IPS-15b (cell line): ENCODE data around the gene RNLS.

Experiments
- H3K27me3 ChIP-seq: one replicate; pipeline ENCODE4 v1.6.1; 2013; ENCODE audit warnings: low read length; ENCODE audit not compliant: control insufficient read depth, insufficient read depth
- H3K36me3 ChIP-seq: one replicate; pipeline ENCODE4 v1.6.1; 2013; ENCODE audit warnings: low read length; ENCODE audit not compliant: control insufficient read depth, insufficient read depth
- H3K4me1 ChIP-seq: one replicate; pipeline ENCODE4 v1.6.1; 2013; ENCODE audit warnings: mild to moderate bottlenecking, low read length; ENCODE audit not compliant: control insufficient read depth, insufficient read depth
- H3K4me3 ChIP-seq: one replicate; pipeline ENCODE4 v1.5.1; 2013; ENCODE audit warnings: low read depth, low read length
- H3K9ac ChIP-seq: one replicate; pipeline ENCODE4 v1.6.1; 2013; ENCODE audit warnings: low read depth, mild to moderate bottlenecking, low read length
- H3K9me3 ChIP-seq: one replicate; pipeline ENCODE4 v1.6.1; 2013; ENCODE audit warnings: mild to moderate bottlenecking, low read length; ENCODE audit not compliant: control insufficient read depth, insufficient read depth

The RNLS gene

DNA sequence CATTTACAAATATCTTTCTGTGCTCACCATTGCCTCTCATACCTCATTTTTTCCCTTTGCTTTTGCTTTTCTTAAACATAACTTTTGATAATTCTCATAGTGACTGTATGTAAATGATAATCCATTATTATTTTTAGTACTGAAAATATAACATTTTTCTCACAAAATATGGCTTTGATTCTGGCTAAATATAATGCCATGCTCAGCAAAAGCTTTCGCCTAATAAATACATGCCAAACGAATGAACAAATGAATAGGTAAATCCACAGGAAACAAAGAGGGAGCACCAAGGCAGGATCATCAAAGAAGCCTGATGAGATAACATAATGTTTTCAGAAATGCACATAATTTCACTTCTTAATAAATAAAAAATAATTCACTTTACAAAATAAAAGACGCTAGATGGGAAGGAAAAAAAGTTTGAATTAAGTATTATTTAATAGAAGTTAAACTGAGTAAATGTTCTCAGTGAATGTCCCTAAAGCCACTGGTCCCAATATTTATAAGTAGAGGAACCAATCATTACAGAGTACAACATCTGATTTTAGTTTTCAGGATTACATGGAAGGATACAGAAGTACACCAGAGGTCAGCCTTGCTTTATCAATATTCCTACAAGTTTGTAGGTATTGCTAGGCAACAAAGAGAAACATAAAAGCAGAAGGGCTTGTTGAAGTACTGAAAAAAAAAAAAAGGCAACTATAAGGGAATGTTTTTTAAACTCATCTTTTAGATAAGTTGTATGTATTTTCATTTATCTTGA is 52.3 kb downstream of the RNLS start:
- Histone ChIP-seq H3K4me3 (no peak overlapping the region), H3K9me3 (no peaks in the 10 kb centered on the region), H3K36me3 (no peaks in the 10 kb centered on the region), H3K27me3 (no peaks in the 10 kb centered on the region), H3K4me1 (no peaks in the 10 kb centered on the region), H3K9ac (no peak overlapping the region)

DNA sequence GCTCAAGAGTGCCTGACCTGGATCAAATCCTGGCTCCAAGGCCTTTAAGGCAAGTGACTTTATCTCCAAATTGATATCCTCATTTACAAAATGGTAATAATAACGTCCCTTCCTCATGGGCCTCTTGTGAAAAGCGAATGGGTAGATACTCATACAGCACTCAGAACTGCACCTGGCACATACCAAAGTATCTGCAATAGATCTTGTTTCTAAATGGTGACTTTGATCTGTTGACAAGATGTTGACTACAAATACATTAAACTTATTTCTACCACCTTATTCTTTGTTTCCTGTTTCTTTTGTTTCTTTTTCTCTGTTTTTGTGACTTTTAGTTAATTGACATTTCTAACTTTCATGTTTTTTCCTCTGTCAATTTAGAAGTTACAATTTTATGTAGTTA is 53.0 kb downstream of the RNLS start:
- Histone ChIP-seq H3K36me3 (no peaks in the 10 kb centered on the region), H3K4me3 (no peak overlapping the region), H3K9ac (no peak overlapping the region), H3K27me3 (no peaks in the 10 kb centered on the region), H3K9me3 (no peaks in the 10 kb centered on the region), H3K4me1 (no peaks in the 10 kb centered on the region)

DNA sequence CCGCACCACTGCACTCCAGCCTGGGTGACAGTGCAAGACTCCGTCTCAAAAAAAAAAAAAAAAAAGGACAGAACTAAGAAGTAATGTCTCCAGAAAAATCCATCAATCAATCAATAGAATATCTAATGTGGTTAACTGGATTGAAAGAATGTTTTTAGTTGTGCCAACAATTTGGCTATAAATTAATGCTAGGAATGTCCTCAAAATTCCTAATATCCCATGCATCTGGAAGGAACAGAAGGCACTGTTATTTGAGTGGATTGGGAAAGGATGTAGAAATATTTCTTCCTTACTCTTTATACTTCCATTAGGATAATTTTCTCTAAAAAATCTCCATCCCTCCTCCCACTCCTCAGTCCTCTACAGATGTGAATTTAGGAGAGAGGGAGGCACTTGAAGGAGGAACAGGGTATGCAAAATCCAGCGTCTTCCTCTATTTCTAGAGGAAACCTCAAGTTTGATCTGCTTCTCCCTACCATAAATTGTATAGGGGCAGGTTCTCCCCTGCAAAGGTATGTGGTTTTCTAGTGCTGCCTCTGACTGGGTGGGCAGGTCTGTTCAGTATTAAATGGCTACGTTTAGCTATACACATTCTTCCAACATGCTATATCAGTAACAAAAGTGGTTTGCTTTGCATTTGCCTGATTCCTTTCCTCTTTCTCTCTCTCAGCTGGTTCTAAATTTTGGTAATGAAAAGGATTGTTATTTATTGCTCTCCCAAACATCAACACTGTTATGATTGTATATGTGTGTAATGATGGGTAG is 54.1 kb downstream of the RNLS start:
- Histone ChIP-seq H3K4me3 (no peak overlapping the region), H3K27me3 (no peaks in the 10 kb centered on the region), H3K9me3 (no peaks in the 10 kb centered on the region), H3K36me3 (no peaks in the 10 kb centered on the region), H3K9ac (no peak overlapping the region), H3K4me1 (no peaks in the 10 kb centered on the region)

DNA sequence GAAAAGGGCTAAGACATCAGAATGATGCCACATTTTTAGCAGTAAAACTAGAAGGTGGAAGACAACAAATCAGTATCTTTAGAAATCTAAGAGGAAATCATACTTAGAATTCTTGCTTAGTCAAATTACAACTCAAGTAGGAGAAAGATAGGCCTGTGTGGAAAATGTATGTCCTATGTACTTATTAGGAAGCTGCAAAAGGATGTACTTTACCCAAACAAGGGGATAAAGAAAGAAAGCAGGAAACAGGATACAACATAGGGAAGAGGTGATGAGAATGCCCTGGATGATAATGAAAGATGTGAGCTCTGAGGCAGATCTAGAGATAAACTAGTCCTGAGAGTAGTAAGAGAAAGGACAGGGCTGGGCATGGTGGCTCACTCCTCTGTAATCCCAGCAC is 54.9 kb downstream of the RNLS start:
- Histone ChIP-seq H3K4me3 (no peak overlapping the region), H3K9me3 (no peaks in the 10 kb centered on the region), H3K4me1 (no peaks in the 10 kb centered on the region), H3K27me3 (no peaks in the 10 kb centered on the region), H3K36me3 (no peaks in the 10 kb centered on the region), H3K9ac (no peak overlapping the region)

DNA sequence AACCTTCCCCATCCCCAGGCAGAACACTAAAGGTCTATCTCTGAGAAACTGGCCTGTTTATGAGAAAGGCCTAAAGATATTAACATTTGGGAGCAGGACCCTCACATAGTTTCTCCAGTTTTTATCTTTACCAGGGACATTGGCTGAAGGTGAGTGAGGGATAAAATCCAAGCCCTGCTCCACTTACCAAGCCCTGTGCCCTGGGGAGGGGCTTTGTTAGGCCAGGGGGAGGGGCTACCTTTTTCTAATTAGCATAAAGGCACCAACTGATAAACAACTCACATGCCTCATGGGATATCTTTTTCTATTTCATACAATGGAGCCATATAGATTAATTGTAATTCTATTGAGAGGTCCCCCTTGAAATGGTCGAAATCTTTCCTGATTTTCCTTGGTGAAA is 55.9 kb downstream of the RNLS start:
- no peaks in the 10 kb centered on the region for H3K27me3 ChIP-seq
- no peaks in the 10 kb centered on the region for H3K36me3 ChIP-seq
- no peaks in the 10 kb centered on the region for H3K4me1 ChIP-seq
- no peak overlapping the region for H3K9ac ChIP-seq
- no peak overlapping the region for H3K4me3 ChIP-seq
- H3K9me3 ChIP-seq = no peaks in the 10 kb centered on the region

DNA sequence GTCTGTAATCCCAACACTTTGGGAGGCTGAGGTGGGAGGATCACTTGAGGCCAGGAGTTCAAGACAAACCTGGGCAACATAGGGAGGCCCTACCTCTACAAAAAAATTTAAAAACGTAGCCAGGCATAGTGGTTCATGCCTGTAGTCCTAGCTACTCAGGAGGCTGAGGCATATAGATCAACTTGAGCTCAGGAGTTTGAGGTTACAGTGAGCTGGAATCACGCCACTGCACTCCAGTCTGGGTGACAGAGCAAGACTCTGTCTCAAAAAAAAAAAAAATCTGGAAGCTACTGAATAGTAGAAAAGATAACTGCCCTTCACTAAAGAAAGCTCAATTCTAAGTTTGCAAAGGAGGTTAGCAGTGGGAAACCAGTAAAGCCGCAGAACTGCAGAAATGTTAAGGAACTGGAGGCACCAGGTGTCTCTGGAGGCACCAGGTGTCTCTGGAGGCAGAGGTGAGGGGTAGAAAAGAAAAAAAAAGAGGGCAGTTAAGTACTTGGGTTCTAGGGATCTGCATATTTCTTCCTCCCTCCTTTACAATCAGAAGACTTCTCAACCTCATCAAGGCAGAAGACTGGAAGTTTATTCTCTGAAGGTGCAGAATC is 56.5 kb downstream of the RNLS start:
- Histone ChIP-seq H3K27me3 (no peaks in the 10 kb centered on the region), H3K4me1 (peaks cover 3% of the 10 kb centered on the region), H3K36me3 (no peaks in the 10 kb centered on the region), H3K4me3 (no peak overlapping the region), H3K9me3 (no peaks in the 10 kb centered on the region), H3K9ac (no peak overlapping the region)

DNA sequence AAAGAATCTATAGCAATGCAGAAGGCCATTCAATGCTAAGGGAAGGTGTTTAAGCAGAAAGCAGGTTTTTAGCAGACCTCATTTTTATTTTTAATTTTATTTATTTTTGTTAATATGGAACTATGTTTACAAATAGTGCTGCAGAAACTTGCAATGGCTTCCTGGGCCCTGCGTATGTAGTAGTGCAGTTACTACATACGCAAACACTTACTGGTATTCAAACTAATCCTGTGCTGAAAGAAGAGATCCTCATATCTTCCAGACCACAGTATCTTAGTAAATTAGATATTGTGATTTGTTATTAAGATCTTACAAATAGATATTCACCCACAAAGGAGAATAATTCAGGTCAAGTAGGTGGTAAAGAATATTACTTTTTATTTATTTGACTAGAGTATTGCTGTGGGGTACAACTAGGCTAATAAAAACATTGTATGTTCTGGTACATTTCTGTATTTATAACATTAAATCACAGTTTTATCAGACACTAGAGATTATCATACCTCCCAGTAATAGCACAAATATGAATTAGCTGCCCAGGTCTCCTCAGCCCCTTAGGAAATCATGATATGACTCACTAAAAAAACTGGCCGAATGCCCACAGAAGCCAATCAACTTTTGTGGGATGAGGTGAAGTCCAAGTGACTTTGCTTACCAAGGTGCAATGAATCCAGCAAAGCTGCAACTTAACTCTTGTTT is 57.6 kb downstream of the RNLS start:
- Histone ChIP-seq H3K4me3 (no peak overlapping the region), H3K4me1 (peaks cover 3% of the 10 kb centered on the region), H3K27me3 (no peaks in the 10 kb centered on the region), H3K36me3 (no peaks in the 10 kb centered on the region), H3K9me3 (no peaks in the 10 kb centered on the region), H3K9ac (no peak overlapping the region)

DNA sequence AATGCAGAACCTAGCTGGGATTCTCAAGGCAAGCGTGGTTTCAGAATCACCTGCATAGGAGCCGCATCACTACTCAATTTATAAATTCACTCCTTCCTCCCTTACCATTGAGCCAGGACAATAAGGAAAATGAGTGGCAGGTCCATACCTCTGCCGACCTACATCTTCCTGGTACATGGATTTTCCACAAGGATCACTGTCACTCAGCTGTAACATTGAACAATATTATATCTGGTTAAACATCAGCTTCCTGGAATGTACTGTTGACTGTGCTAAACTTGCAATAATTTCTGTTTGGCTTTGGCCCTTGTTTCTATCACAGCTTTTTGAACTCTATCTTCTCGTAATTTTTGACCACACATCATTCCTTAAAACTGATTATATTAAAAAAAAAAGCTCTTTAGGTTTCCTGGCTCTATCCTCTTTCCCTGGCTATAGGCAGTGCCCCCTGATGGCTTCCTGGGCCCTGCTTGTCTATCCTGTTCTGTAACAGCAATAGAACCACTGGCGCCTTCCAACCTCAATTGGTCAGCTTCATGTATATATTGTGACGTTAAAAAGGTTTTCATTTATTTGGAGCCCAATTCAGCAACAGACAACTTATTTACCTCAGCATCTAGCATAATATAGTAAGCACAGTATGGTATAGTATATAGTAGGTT is 59.2 kb downstream of the RNLS start:
- Histone ChIP-seq H3K9ac (no peak overlapping the region), H3K27me3 (no peaks in the 10 kb centered on the region), H3K9me3 (no peaks in the 10 kb centered on the region), H3K36me3 (no peaks in the 10 kb centered on the region), H3K4me1 (peaks cover 3% of the 10 kb centered on the region), H3K4me3 (no peak overlapping the region)

DNA sequence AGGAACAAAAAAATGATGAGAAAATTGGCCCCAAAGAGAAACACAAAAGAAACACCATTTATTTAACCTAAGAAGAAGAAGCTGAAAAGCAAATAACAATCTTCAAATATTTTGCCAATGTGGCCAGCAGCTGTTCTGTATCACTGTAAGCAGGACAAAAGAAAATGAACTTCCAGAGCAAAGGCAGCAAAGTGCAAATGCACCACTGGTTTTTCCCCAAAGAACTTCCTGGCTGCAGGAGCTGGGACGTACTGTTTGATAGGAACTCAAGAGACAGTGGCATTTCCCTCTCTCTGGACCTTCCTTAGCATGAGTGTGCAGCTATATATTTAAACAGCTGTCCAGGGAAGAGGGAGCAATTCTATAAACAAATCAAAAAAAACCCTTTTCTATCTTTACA is 60.4 kb downstream of the RNLS start:
- Histone ChIP-seq H3K9ac (no peak overlapping the region), H3K4me3 (no peak overlapping the region), H3K4me1 (peaks cover 3% of the 10 kb centered on the region), H3K27me3 (no peaks in the 10 kb centered on the region), H3K36me3 (no peaks in the 10 kb centered on the region), H3K9me3 (no peaks in the 10 kb centered on the region)

DNA sequence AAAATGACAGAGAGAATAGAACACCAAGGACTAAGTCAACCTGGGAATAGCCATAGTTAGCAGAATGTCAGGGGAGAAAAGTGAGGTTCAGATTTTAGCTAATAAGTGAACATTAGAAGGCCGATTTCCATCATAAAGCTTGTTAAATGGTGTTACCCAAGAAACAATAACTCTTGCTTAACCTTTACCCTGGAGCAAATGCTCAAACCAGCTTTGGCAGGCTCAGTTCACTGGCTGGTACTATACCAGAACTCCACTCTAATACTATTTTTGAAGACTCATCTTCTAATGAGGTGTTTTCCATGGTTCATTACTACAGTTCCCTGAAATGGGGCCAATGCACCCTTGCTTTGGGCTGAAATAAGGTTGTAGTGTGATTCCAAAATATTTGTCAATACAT is 61.3 kb downstream of the RNLS start:
- Histone ChIP-seq H3K4me3 (no peak overlapping the region), H3K36me3 (no peaks in the 10 kb centered on the region), H3K9me3 (no peaks in the 10 kb centered on the region), H3K27me3 (no peaks in the 10 kb centered on the region), H3K9ac (no peak overlapping the region), H3K4me1 (peaks cover 3% of the 10 kb centered on the region)

DNA sequence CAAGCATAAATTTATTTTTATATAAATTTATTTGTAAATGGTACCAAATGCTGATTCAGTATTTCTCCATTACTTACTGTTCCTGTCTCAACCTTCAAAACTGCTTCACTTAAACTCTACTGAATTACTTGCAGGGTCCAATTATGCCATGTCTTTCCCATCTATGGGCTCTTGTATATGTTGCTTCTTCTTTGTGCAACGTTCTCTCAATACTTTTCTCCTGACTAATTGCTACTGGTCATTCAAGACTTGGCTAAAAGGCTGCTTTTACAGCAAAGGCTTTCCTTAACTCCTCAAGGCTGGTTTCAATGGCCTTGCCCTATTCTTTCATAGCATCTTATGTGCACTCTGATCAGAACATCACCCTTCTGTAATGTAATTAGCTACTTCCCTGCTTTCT is 67.9 kb downstream of the RNLS start:
- no peaks in the 10 kb centered on the region for H3K4me1 ChIP-seq
- H3K4me3 ChIP-seq = no peak overlapping the region
- H3K27me3 ChIP-seq = no peaks in the 10 kb centered on the region
- no peaks in the 10 kb centered on the region for H3K36me3 ChIP-seq
- H3K9me3 ChIP-seq = no peaks in the 10 kb centered on the region
- H3K9ac ChIP-seq = no peak overlapping the region
